Loucy (cell line): ENCODE results near the gene ANKDD1A.

Experiments used
- H2AFZ ChIP-seq: fragments of 200-600 bp; sonication (generic); 2 replicates; pipeline ENCODE4 v1.6.0; 2016; ENCODE audit warnings: antibody characterized with exemption, mild to moderate bottlenecking, low read length, moderate library complexity
- H3F3A ChIP-seq: fragments of 200-600 bp; 2 replicates; pipeline ENCODE4 v1.6.0; 2016; ENCODE audit warnings: antibody characterized with exemption, low read depth, mild to moderate bottlenecking
- H3K27me3 ChIP-seq: fragments of 200-600 bp; sonication (generic); 2 replicates; pipeline ENCODE4 v1.6.1; 2014; ENCODE audit warnings: low read length, mild to moderate bottlenecking; ENCODE audit not compliant: insufficient read depth, poor library complexity, severe bottlenecking
- H3K36me3 ChIP-seq: fragments of 200-600 bp; sonication (generic); 2 replicates; pipeline ENCODE4 v1.6.1; 2016; ENCODE audit warnings: low read length; ENCODE audit not compliant: insufficient read depth
- H3K4me1 ChIP-seq: fragments of 200-600 bp; sonication (generic); 2 replicates; pipeline ENCODE4 v1.5.1; 2014; ENCODE audit warnings: low read length, mild to moderate bottlenecking; ENCODE audit not compliant: insufficient read depth, poor library complexity, severe bottlenecking
- H3K4me2 ChIP-seq: fragments of 200-600 bp; sonication (generic); 2 replicates; pipeline ENCODE4 v1.6.0; 2014; ENCODE audit warnings: antibody characterized with exemption, low read length, low read depth, mild to moderate bottlenecking; ENCODE audit not compliant: poor library complexity, severe bottlenecking
- H3K4me3 ChIP-seq: fragments of 200-600 bp; sonication (generic); 2 replicates; pipeline ENCODE4 v1.5.1; 2014; ENCODE audit warnings: low read length, mild to moderate bottlenecking, mixed read lengths; ENCODE audit not compliant: poor library complexity, severe bottlenecking
- H3K79me2 ChIP-seq: fragments of 200-600 bp; sonication (generic); 2 replicates; pipeline ENCODE4 v1.6.1; 2014; ENCODE audit warnings: low read length; ENCODE audit not compliant: insufficient read depth
- H3K9ac ChIP-seq: fragments of 200-600 bp; sonication (generic); 2 replicates; pipeline ENCODE4 v1.6.0; 2014; ENCODE audit warnings: mild to moderate bottlenecking, low read depth, low read length, moderate library complexity; ENCODE audit not compliant: poor library complexity, severe bottlenecking
- H3K9me2 ChIP-seq: fragments of 200-600 bp; sonication (generic); replicated peaks from 2 replicates; pipeline ENCODE4 v1.6.1; 2016; ENCODE audit warnings: low read depth, low read length, mixed read lengths
- H3K9me3 ChIP-seq: fragments of 200-600 bp; sonication (generic); 2 replicates; pipeline ENCODE4 v1.6.1; 2014; ENCODE audit warnings: mild to moderate bottlenecking, antibody characterized with exemption, low read length, low read depth; ENCODE audit not compliant: insufficient read depth
- H4K20me1 ChIP-seq: fragments of 200-600 bp; sonication (generic); 2 replicates; pipeline ENCODE4 v1.6.0; 2014; ENCODE audit warnings: antibody characterized with exemption, low read length, mild to moderate bottlenecking; ENCODE audit not compliant: insufficient read depth, poor library complexity, severe bottlenecking
- CTCF ChIP-seq: fragments of 200-600 bp; sonication (generic); conservative IDR thresholded peaks from 2 replicates; pipeline ENCODE4 v1.5.1; 2014; ENCODE audit warnings: mild to moderate bottlenecking, antibody characterized with exemption, low read length
- EZH2phosphoT487 ChIP-seq: fragments of 200-600 bp; IDR thresholded peaks from 2 replicates; pipeline ENCODE4 v1.6.1; 2018; ENCODE audit warnings: antibody characterized with exemption, mild to moderate bottlenecking, moderate library complexity, borderline replicate concordance

ANKDD1A gene

GRCh38 chr15:64894395-64895056 lies 17.2 kb upstream of the ANKDD1A start:
- Histone ChIP-seq H3K9me2 (no peaks in the 10 kb centered on the region), H3K9me3 (no peaks in the 10 kb centered on the region), H4K20me1 (no peaks in the 10 kb centered on the region), H3K27me3 (no peaks in the 10 kb centered on the region), H3K9ac (peak overlapping the region; percentile 93), H2AFZ (peak overlapping the region; percentile 61; the same call in 1 of the 2 replicates), H3K4me1 (peaks cover 63% of the 10 kb centered on the region), H3K36me3 (no peaks in the 10 kb centered on the region), H3F3A (peaks cover 21% of the 10 kb centered on the region; the same call in 1 of the 2 replicates), H3K4me2 (peak overlapping the region; percentile 100), H3K79me2 (no peaks in the 10 kb centered on the region), H3K4me3 (peak overlapping the region; percentile 86)
- TF ChIP-seq EZH2phosphoT487 (no peak), CTCF (no peak)

DNA sequence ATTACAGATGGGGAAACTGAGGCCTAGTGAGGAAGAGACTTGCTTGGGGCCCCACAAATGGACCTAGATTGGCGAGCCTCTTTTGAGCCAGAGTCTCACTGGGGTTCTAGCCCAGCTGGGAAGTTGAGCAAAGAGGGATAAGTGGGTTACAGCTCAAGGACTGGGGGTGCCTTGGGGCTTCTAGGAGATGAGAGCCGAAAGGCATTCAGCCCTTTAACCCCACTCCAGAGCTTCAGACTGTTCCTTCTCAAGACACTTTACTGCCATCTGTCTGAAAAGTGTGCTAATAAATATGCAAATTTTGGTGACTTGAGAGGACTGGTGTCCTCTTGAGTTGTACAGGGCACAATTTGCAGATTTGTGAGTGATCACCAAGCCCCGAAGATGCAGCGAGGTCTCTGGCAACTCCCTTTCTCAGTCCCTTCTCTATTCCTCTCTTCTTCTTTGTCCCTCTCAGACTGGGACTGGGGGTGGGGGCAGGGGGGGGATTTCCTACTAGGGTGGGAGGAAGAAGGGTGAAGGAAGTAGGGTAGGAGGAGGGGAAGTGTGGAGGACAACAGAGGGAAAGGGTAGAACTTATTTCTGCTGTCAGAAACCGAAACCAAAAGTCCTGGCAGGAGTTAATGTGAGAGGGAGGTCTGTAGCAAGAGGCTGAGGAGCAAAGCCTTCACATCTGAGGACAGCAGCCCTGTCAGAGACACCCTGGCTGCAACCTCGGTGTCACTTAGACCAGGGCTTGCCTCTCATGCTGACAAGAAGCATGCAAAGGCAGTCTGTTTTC lies 16.2 kb upstream of the ANKDD1A start:
- Histone ChIP-seq H3K9me2 (no peaks in the 10 kb centered on the region), H3K79me2 (no peaks in the 10 kb centered on the region), H3K4me2 (peak overlapping the region; percentile 100), H4K20me1 (no peaks in the 10 kb centered on the region), H3F3A (peaks cover 21% of the 10 kb centered on the region; the same call in 1 of the 2 replicates), H3K4me1 (peaks cover 63% of the 10 kb centered on the region), H3K9ac (peak overlapping the region; percentile 93), H3K36me3 (no peaks in the 10 kb centered on the region), H3K4me3 (peak overlapping the region; percentile 86), H3K27me3 (no peaks in the 10 kb centered on the region), H2AFZ (peak overlapping the region; percentile 35; the same call in 1 of the 2 replicates), H3K9me3 (no peaks in the 10 kb centered on the region)
- TF ChIP-seq CTCF (peak; percentile 43), EZH2phosphoT487 (no peak)

- no peaks in the 10 kb centered on the region for H3K9me3 ChIP-seq
- no peaks in the 10 kb centered on the region for H3K27me3 ChIP-seq
- TF ChIP-seq CTCF (no peak), EZH2phosphoT487 (no peak)
- H3K79me2 ChIP-seq: no peaks in the 10 kb centered on the region
- H4K20me1 ChIP-seq: no peaks in the 10 kb centered on the region
- peak overlapping the region; percentile 93 for H3K9ac ChIP-seq
- no peak overlapping the region for H2AFZ ChIP-seq
- peaks cover 57% of the 10 kb centered on the region for H3K4me1 ChIP-seq
- no peaks in the 10 kb centered on the region for H3K36me3 ChIP-seq
- peak overlapping the region; percentile 86 for H3K4me3 ChIP-seq
- H3F3A ChIP-seq: peaks cover 21% of the 10 kb centered on the region; the same call in 1 of the 2 replicates
- H3K4me2 ChIP-seq: peak overlapping the region; percentile 100
- no peaks in the 10 kb centered on the region for H3K9me2 ChIP-seq
Observed at GRCh38 chr15:64896371-64897069, 15.2 kb upstream of the ANKDD1A start.
